ENCODE measurements around the gene ITPK1. TPM values are rescaled to one million over a fixed set of nuclear protein-coding genes. Genes with fewer than 3 reads are reported as not detected.
"Not testable (repeated sequence)": the region's sequence is repeated elsewhere in the genome, so short reads cannot be mapped to it uniquely, and the experiment has no call there.

ITPK1 gene
- total RNA-seq, 4 donors from 2014 or later = 37.5 to 47.5 (median 41.4) TPM

DNA sequence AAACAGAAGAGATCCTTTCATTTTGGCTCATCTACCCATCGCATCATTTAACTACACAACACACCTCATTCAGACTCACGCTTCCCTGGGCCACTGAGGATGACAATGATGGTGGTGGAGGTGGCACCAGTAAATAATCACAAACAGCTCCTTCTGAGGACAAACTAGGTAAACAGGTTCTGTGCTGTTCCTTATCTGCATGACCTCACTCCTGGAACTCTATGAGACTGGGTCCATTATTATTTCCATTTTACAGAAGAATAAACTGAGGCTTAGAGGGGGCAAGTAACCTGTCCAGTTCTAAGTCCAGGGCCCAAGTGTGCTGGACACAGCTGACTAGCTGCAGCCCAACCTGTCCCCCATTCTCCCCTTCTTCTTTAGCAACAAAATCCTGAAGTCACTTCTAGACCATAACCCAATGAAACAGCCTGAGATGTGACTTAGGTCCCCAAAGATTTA, 50.4 kb downstream of the ITPK1 start:
- H3K4me3 ChIP-seq (ENCODE audit: low read depth, poor library complexity, severe bottlenecking) = no peak overlapping the region
- WGBS, 2 donors = 87 to 93% methylated on average over 2 of the region's 2 CpGs
- DNase-seq (ENCODE audit: low spot score in 2 of 2) = no peak
- intact Hi-C loops (cut with DNase I; ENCODE audit: low total_unique reads) = no loop called here
- no peak for TF ChIP-seq POLR2A (IDR thresholded peaks at IDR 0.05)
- TF ChIP-seq, protein P1, sequence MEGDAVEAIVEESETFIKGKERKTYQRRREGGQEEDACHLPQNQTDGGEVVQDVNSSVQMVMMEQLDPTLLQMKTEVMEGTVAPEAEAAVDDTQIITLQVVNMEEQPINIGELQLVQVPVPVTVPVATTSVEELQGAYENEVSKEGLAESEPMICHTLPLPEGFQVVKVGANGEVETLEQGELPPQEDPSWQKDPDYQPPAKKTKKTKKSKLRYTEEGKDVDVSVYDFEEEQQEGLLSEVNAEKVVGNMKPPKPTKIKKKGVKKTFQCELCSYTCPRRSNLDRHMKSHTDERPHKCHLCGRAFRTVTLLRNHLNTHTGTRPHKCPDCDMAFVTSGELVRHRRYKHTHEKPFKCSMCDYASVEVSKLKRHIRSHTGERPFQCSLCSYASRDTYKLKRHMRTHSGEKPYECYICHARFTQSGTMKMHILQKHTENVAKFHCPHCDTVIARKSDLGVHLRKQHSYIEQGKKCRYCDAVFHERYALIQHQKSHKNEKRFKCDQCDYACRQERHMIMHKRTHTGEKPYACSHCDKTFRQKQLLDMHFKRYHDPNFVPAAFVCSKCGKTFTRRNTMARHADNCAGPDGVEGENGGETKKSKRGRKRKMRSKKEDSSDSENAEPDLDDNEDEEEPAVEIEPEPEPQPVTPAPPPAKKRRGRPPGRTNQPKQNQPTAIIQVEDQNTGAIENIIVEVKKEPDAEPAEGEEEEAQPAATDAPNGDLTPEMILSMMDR (IDR thresholded peaks at IDR 0.05) = no peak

DNA sequence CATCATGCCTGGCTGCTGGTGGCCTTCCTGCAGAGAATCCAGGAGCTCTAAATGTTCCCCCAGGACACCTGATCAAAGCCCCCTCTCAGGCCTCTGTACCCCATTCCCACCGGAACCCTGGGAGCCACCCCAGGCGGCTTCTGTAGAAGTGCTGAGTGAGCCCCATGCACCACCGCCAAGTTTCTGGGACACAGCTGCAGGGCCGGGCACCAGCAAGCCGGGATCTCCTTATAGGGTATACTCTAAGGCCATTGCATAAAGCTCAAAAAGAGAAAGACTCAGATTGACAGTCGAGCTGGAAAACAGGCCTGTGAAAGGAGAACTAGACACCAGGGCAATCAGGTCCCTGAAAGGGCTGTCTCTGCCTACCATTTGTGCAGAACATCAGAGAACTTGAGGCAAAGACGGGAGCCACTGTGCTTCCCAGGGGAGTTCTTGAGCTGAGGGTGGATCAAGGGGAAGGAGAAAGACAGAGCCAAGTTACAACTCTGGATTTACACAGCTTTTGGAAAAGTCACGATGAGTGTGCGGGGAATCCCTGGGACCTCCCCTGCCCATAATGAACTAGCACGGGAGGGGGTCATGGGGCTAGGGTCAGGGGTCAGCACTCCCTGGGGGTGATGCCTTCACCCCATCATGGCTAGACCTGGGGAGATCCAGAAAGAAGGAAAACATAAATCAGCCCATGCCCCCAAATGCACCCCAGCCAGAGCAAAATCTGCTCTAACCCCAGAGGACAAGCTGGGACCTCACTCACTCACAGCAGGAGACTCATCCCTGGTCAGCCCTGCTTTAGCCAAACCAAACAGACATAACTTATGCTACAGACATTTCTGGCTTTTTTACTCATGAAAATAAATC, 51.1 kb downstream of the ITPK1 start:
- TF ChIP-seq, protein P1 (IDR thresholded peaks at IDR 0.05) = no peak
- no peak for TF ChIP-seq POLR2A (IDR thresholded peaks at IDR 0.05)
- H3K4me3 ChIP-seq (ENCODE audit: low read depth, poor library complexity, severe bottlenecking) = no peak overlapping the region
- intact Hi-C loops (cut with DNase I; ENCODE audit: low total_unique reads) = no loop called here
- no peak for DNase-seq (ENCODE audit: low spot score in 2 of 2)
- 71 to 75% methylated on average over 10 of the region's 10 CpGs for WGBS, 2 donors

DNA sequence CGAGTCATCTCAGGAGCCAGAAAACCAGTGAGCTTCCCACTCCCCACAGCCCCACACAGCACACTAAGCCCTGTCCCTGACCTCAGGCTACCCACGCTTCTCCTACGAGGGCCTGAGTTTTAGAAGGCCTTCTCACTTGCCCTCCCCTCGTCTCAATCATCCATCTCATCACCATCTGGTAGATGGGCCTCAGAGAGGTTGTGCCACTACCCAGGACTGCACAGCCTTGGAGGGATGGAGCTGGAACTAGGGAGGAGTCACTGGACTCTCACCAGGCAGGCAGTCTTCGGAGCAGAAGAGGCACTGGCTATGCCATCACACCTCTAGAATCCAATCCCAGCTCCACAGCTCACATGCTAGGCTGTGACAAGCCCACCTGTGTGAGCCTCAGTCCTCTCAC, 52.3 kb downstream of the ITPK1 start:
- H3K4me3 ChIP-seq (ENCODE audit: low read depth, poor library complexity, severe bottlenecking) = no peak overlapping the region
- no peak for TF ChIP-seq POLR2A (IDR thresholded peaks at IDR 0.05)
- TF ChIP-seq, protein P1 (IDR thresholded peaks at IDR 0.05) = no peak
- no peak for DNase-seq (ENCODE audit: low spot score in 2 of 2)
- 86 to 92% methylated on average over 5 of the region's 5 CpGs for WGBS, 2 donors
- intact Hi-C loops (cut with DNase I; ENCODE audit: low total_unique reads) = no loop called here

DNA sequence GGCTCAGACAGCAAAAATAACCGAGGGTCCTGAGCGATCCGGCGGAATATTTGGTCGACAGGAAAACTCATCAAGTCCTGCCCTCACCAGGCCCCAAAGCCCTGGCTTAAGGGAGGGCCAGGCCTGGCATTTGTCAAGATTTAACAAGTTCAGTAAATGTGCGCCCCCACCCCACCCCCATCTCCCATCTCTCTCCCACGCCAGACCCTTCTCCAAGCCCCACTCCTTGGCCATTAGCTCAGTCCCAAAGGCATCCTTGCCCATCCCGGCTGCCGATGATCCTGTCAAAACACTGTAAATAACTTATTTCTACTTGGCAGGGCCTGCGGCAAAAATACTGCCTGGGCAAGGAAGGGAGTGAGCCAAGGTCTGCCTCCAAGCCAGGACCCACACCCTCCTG, 52.8 kb downstream of the ITPK1 start:
- TF ChIP-seq, protein P1 (IDR thresholded peaks at IDR 0.05) = no peak
- TF ChIP-seq POLR2A (IDR thresholded peaks at IDR 0.05) = no peak
- DNase-seq (ENCODE audit: low spot score in 2 of 2) = no peak
- intact Hi-C loops (cut with DNase I; ENCODE audit: low total_unique reads) = no loop called here
- no peak overlapping the region for H3K4me3 ChIP-seq (ENCODE audit: low read depth, poor library complexity, severe bottlenecking)
- 89% methylated on average over 10 of the region's 10 CpGs for WGBS, 2 donors

DNA sequence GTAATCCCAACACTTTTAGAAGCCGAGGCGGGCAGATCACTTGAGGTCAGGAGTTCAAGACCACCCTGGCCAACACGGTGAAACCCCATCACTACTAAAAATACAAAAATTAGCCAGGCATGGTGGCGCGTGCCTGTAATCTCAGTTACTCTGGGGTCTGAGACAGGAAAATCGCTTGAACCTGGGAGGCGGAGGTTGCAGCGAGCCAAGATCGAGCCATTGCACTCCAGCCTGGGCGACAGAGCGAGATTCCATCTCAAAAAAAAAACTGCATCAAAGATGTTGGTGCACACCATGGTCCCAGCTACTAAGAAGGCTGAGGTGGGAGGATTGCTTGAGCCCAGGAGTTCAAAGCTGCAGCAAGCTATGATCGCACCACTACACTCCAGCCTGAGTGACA, 53.7 kb downstream of the ITPK1 start:
- H3K4me3 ChIP-seq (ENCODE audit: low read depth, poor library complexity, severe bottlenecking); intact Hi-C loops (cut with DNase I; ENCODE audit: low total_unique reads); DNase-seq (ENCODE audit: low spot score in 2 of 2): not testable (repeated sequence)
- 94 to 96% methylated on average over 12 of the region's 12 CpGs for WGBS, 2 donors

DNA sequence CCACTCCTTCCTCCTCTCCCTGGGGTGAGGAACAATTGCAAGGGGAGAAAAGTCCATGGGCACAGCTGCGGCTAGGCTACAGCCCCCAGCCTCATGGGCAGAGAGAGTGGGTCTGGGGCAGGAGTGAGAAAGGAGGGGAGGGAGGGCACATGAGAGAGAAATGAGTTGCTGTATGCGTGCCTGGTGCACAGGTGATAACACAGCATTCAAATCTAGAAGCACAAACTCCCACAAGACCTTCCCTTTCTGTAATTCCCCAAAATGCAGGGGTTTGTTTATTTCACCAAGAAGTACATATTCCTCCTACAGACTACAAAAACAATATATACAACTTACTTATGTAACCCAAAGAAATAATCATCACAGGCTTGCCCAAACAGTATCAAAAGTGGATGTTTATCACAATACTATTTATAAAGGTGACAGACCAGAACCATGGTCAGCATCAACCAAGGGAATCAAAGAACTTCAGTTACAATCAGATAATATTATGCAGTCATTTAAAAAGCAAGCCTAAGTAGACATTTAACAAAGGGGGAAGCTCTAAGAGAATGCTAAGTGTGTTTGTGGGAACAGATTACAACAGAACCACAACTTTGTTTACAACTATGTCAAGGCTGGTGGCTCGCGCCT, 54.2 kb downstream of the ITPK1 start:
- intact Hi-C loops (cut with DNase I; ENCODE audit: low total_unique reads) = no loop called here
- TF ChIP-seq POLR2A (IDR thresholded peaks at IDR 0.05) = no peak
- TF ChIP-seq, protein P1 (IDR thresholded peaks at IDR 0.05) = no peak
- DNase-seq (ENCODE audit: low spot score in 2 of 2) = no peak
- H3K4me3 ChIP-seq (ENCODE audit: low read depth, poor library complexity, severe bottlenecking) = no peak overlapping the region
- WGBS, 2 donors = 93 to 94% methylated on average over 4 of the region's 4 CpGs
